Activated CD4-positive, alpha-beta T cell treated with anti-CD3 and anti-CD28 coated beads, Interleukin-2, Interleukin-6, amounts not matched to agents 100 ng/mL and 50 ng/mL, durations not matched to agents 16 hours and 8 hours (primary cell): ENCODE data around the gene SPATA20.

Experiments used
- DNase-seq: peaks from one replicate; pipeline ENCODE4 v3.0.0-alpha.2; 2020

Gene SPATA20

DNA sequence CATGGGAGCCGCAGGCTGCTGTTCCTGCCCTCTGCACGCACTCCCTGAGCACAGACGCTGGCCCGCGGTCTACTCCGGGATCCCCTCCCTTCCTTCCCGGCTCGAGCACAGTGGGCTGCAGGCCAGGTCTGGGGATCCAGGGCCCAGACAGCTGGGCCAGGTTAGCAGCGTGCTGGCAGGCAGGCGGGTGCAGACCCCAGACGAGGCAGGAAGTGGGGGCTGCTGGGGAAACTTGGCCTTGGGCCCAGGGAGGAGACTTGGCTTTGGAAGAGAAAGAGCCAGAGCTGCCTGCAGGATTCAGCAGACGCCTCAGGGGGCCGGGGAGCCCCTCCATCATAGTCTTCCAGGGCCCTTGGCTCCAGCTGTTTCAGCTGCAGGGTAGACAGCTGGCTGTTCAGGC is 57.5 kb downstream of the SPATA20 start:
- no peak for DNase-seq

GRCh38 chr17:50605429-50605828 is 58.5 kb downstream of the SPATA20 start:
- DNase-seq: no peak
